GM19452 (cell line): ENCODE data around the gene FPR1.

ENCODE experiments used
- ATAC-seq: cut with Tn5 transposase; IDR thresholded peaks from one replicate; pipeline ENCODE4 v1.9.1; 2021; ENCODE audit not compliant: unreplicated experiment

The FPR1 gene

GRCh38 chr19:51708811-51709210 lies 42.9 kb downstream of the FPR1 start:
- no peak for ATAC-seq

- ATAC-seq = no peak
Observed at GRCh38 chr19:51706885-51707284, 44.8 kb downstream of the FPR1 start.

GRCh38 chr19:51706296-51706695 lies 45.4 kb downstream of the FPR1 start:
- no peak for ATAC-seq

- no peak for ATAC-seq
Observed at GRCh38 chr19:51704626-51705025, 47.1 kb downstream of the FPR1 start.

GRCh38 chr19:51703575-51704515 lies 47.8 kb downstream of the FPR1 start:
- ATAC-seq = peak; percentile 95

GRCh38 chr19:51702825-51703574 lies 48.7 kb downstream of the FPR1 start:
- ATAC-seq = no peak

- ATAC-seq = no peak
Observed at GRCh38 chr19:51702103-51702824, 49.4 kb downstream of the FPR1 start.

GRCh38 chr19:51701468-51702100 lies 50.1 kb downstream of the FPR1 start:
- ATAC-seq = no peak

GRCh38 chr19:51699170-51699569 lies 52.5 kb downstream of the FPR1 start:
- ATAC-seq = no peak

- ATAC-seq = no peak
Observed at GRCh38 chr19:51698296-51698695, 53.4 kb downstream of the FPR1 start.

GRCh38 chr19:51697169-51697776 lies 54.4 kb downstream of the FPR1 start:
- no peak for ATAC-seq

- no peak for ATAC-seq
Observed at GRCh38 chr19:51696606-51697005, 55.1 kb downstream of the FPR1 start.
